H1 (cell line): Measurements from ENCODE around the gene CAMSAP3. TPM values are rescaled to one million over a fixed set of nuclear protein-coding genes. Genes with fewer than 3 reads are reported as not detected.

Experiments
- CTCF ChIA-PET: fragments of 300-600 bp; sonication (Branson Sonifier 250); formaldehyde crosslinking; loops from one replicate; lab custom pipeline; 2021; ENCODE audit not compliant: partially characterized antibody; lab: Charles Lee
- POLR2A ChIA-PET: fragments of 300-600 bp; sonication (Branson Sonifier 250); formaldehyde crosslinking; loops from one replicate; lab custom pipeline; 2021; ENCODE audit warnings: inconsistent platforms; ENCODE audit not compliant: partially characterized antibody; lab: Charles Lee
- DNase-seq, 2 experiments: peaks; one replicate each; pipeline versions ENCODE4 v3.0.0 to v3.0.0-alpha.2; 2010 to 2022; ENCODE audit warnings: low spot score in 2 of 2, low read depth in 1 of 2, mixed read lengths in 1 of 2
- FAIRE-seq: peaks from 2 replicates; lab custom pipeline; 2011; peaks lifted over from hg19 to GRCh38; lab: Jason Lieb, UNC
- H2AFZ ChIP-seq: 2 replicates; pipeline ENCODE4 v1.8.1; 2012; ENCODE audit warnings: low read length, inconsistent platforms
- H2AK5ac ChIP-seq: 2 replicates; pipeline ENCODE4 v1.6.1; 2013; ENCODE audit warnings: low read depth, low read length
- H2BK120ac ChIP-seq: replicated peaks from 2 replicates; pipeline ENCODE3; 2013; ENCODE audit warnings: low read depth, low read length, inconsistent platforms
- H2BK12ac ChIP-seq: 2 replicates; pipeline ENCODE4 v1.6.1; 2013; ENCODE audit warnings: low read depth, low read length
- H2BK15ac ChIP-seq: 2 replicates; pipeline ENCODE4 v1.6.1; 2013; ENCODE audit warnings: low read length
- H2BK20ac ChIP-seq: 2 replicates; pipeline ENCODE4 v1.6.1; 2013; ENCODE audit warnings: low read length
- H2BK5ac ChIP-seq: 2 replicates; pipeline ENCODE4 v1.6.1; 2013; ENCODE audit warnings: low read depth, low read length
- H3K14ac ChIP-seq: 2 replicates; pipeline ENCODE4 v1.6.1; 2013; ENCODE audit warnings: inconsistent platforms; ENCODE audit not compliant: insufficient read length
- H3K18ac ChIP-seq: 2 replicates; pipeline ENCODE4 v1.6.1; 2013; ENCODE audit warnings: low read length; ENCODE audit errors: extremely low read depth
- H3K23ac ChIP-seq: 2 replicates; pipeline ENCODE4 v1.6.1; 2013; ENCODE audit warnings: inconsistent platforms; ENCODE audit not compliant: insufficient read length
- H3K23me2 ChIP-seq: 2 replicates; pipeline ENCODE4 v1.6.1; 2013; ENCODE audit warnings: low read depth, low read length
- H3K27ac ChIP-seq: 2 replicates; pipeline ENCODE4 v1.6.1; 2011; ENCODE audit warnings: low read depth, low read length, inconsistent platforms
- H3K27me3 ChIP-seq, 4 experiments: replicated peaks in 1 of 4; 1 replicate in 1 of 4; 2 replicates in 3 of 4; pipeline versions ENCODE4 v1.6.1 to v1.8.1; 2011 to 2013; ENCODE audit warnings: low read length in 3 of 4, mild to moderate bottlenecking in 3 of 4, inconsistent platforms in 2 of 4, mixed read lengths in 2 of 4, moderate library complexity in 1 of 4; ENCODE audit not compliant: control insufficient read depth in 3 of 4, insufficient read depth in 3 of 4; ENCODE audit errors: extremely low read depth in 1 of 4
- H3K36me3 ChIP-seq, 4 experiments: 2 replicates each; pipeline versions ENCODE4 v1.6.1 to v1.8.1; 2011 to 2013; ENCODE audit warnings: mild to moderate bottlenecking in 4 of 4, low read length in 3 of 4, moderate library complexity in 2 of 4, control low read depth in 1 of 4, inconsistent platforms in 1 of 4; ENCODE audit not compliant: insufficient read depth in 4 of 4, control insufficient read depth in 2 of 4
- H3K4ac ChIP-seq: replicated peaks from 2 replicates; pipeline ENCODE3; 2013; ENCODE audit warnings: low read length, low read depth, mixed read lengths, inconsistent platforms; ENCODE audit not compliant: insufficient read length
- H3K4me1 ChIP-seq, 4 experiments: replicated peaks in 1 of 4; 1 replicate in 1 of 4; 2 replicates in 3 of 4; pipeline versions ENCODE4 v1.6.1 to v1.8.1; 2011 to 2013; ENCODE audit warnings: low read length in 3 of 4, inconsistent platforms in 2 of 4, mixed read lengths in 1 of 4; ENCODE audit not compliant: insufficient read depth in 4 of 4, control insufficient read depth in 3 of 4
- H3K4me2 ChIP-seq, 2 experiments: 2 replicates each; pipeline versions ENCODE4 v1.6.1 to v1.8.1; 2011 to 2013; ENCODE audit warnings: low read depth in 2 of 2, low read length in 2 of 2, control low read depth in 1 of 2, inconsistent platforms in 1 of 2, mild to moderate bottlenecking in 1 of 2; ENCODE audit not compliant: insufficient read depth in 1 of 2
- H3K4me3 ChIP-seq, 4 experiments: fragments of 200-600, 300-600 bp in 1 of 4; sonication (generic), shearing (Covaris generic), sonication (Bioruptor Twin) in 1 of 4; 2 replicates each; pipeline versions ENCODE4 v1.5.1 to v1.8.1; 2011 to 2016; ENCODE audit warnings: low read length in 4 of 4, low read depth in 3 of 4, control low read depth in 2 of 4, inconsistent platforms in 2 of 4, mild to moderate bottlenecking in 2 of 4, mixed read lengths in 1 of 4, moderate library complexity in 1 of 4; ENCODE audit not compliant: insufficient read depth in 2 of 4; ENCODE audit errors: extremely low read depth in 1 of 4
- H3K56ac ChIP-seq: replicated peaks from 2 replicates; pipeline ENCODE3; 2013; ENCODE audit warnings: low read depth, mild to moderate bottlenecking, mixed read lengths, low read length, inconsistent platforms; ENCODE audit not compliant: insufficient read length
- H3K79me1 ChIP-seq: 2 replicates; pipeline ENCODE4 v1.6.1; 2013; ENCODE audit warnings: low read depth, low read length, control low read depth
- H3K79me2 ChIP-seq, 2 experiments: 2 replicates each; pipeline versions ENCODE4 v1.6.1 to v1.8.1; 2012 to 2013; ENCODE audit warnings: low read length in 2 of 2, mild to moderate bottlenecking in 2 of 2, inconsistent platforms in 1 of 2; ENCODE audit not compliant: insufficient read depth in 2 of 2, control insufficient read depth in 1 of 2
- H3K9ac ChIP-seq, 4 experiments: replicated peaks in 1 of 4; 1 replicate in 1 of 4; 2 replicates in 3 of 4; pipeline versions ENCODE4 v1.6.1 to v1.8.1; 2011 to 2013; ENCODE audit warnings: low read depth in 3 of 4, low read length in 3 of 4, control low read depth in 2 of 4, mild to moderate bottlenecking in 2 of 4, moderate library complexity in 2 of 4, inconsistent platforms in 1 of 4; ENCODE audit errors: extremely low read depth in 1 of 4
- H3K9me3 ChIP-seq, 2 experiments: 2 replicates each; pipeline versions ENCODE4 v1.6.1 to v1.8.1; 2012 to 2013; ENCODE audit warnings: mild to moderate bottlenecking in 2 of 2, moderate library complexity in 2 of 2, control low read depth in 1 of 2, inconsistent platforms in 1 of 2, low read depth in 1 of 2, low read length in 1 of 2, mixed read lengths in 1 of 2; ENCODE audit not compliant: insufficient read depth in 2 of 2
- H4K20me1 ChIP-seq, 2 experiments: replicated peaks in 1 of 2; 2 replicates each; pipeline versions ENCODE3 to v1.8.1; 2011 to 2013; ENCODE audit warnings: inconsistent platforms in 2 of 2, low read length in 2 of 2, mild to moderate bottlenecking in 1 of 2; ENCODE audit not compliant: insufficient read depth in 2 of 2, control insufficient read depth in 1 of 2
- H4K5ac ChIP-seq: 2 replicates; pipeline ENCODE4 v1.6.1; 2013; ENCODE audit warnings: low read length, low read depth, mixed read lengths, inconsistent platforms; ENCODE audit not compliant: insufficient read length
- H4K8ac ChIP-seq: 2 replicates; pipeline ENCODE4 v1.8.0; 2013; ENCODE audit warnings: mild to moderate bottlenecking, moderate library complexity, low read length, inconsistent platforms; ENCODE audit not compliant: insufficient read depth; ENCODE audit errors: extremely low read depth
- H4K91ac ChIP-seq: replicated peaks from 2 replicates; pipeline ENCODE3; 2013; ENCODE audit warnings: low read length, mixed read lengths, inconsistent platforms; ENCODE audit not compliant: insufficient read length
- JUN ChIP-seq: IDR thresholded peaks from 2 replicates; pipeline ENCODE4 v1.6.1; 2011; ENCODE audit warnings: low read depth, mild to moderate bottlenecking, improper control_type of control experiment, low read length
- WGBS, 2 experiments: shearing (Covaris generic) in 1 of 2; methylation state at CpG; one replicate each; pipeline versions ENCODE4 v1.1.6 to v1.1.7; 2013 to 2015; ENCODE audit warnings: low lambda C conversion rate in 2 of 2, mixed read lengths in 2 of 2, inconsistent platforms in 1 of 2, low coverage in 1 of 2, missing lambda C conversion rate in 1 of 2; ENCODE audit not compliant: insufficient replicate concordance in 2 of 2, insufficient coverage in 1 of 2, insufficient read length in 1 of 2; ENCODE audit errors: extremely low coverage in 1 of 2, missing lambda C conversion rate in 1 of 2; 5-methylcytosine and 5-hydroxymethylcytosine counted together
- polyA plus RNA-seq, 7 experiments: library from polyadenylated mRNA; depleted of rRNA in 3 of 7; stranded (reverse) in 5 of 7; unstranded in 2 of 7; fragments of >200 nt in 5 of 7; fragments of 200-250 nt in 2 of 7; gene quantifications; 1 replicate in 5 of 7; 2 replicates in 1 of 7; 4 replicates in 1 of 7; pipeline versions ENCODE4 v1.2.1 to v1.2.3, GENCODE V29; 2011 to 2013; ENCODE audit warnings: missing spikeins in 2 of 7, mixed read lengths in 2 of 7
- total RNA-seq: library from RNA; stranded (reverse); fragmentation: NEBNext Ultra II Directional; extraction: Animal tissue kit (Norgen Biotek cat#: 25700); gene quantifications from 2 replicates; pipeline ENCODE4 v1.2.1, GENCODE V29; 2021

Gene CAMSAP3
- total and polyA plus RNA-seq, 2 of the 8 experiments (the other 6 are each of a cell fraction or from before 2014, with no cell fraction given): 11.4 to 30.4 TPM

GRCh38 chr19:7606289-7606688, 10.6 kb downstream of the CAMSAP3 start:
- ChIA-PET CTCF (interaction anchor here (0.9 to 1.7 kb wide), 2 partner anchors 11 to 38 kb away, joined by 3 to 6 read pairs; no protein-coding TSS in a partner anchor), POLR2A (interaction anchor here (0.6 to 6.2 kb wide), 5 partner anchors 11 to 29 kb away, joined by 3 to 29 read pairs (median 4); no protein-coding TSS in a partner anchor)
- DNase-seq (no peak), FAIRE-seq (no peak)
- no peak overlapping the region for H3K18ac ChIP-seq
- no peak overlapping the region for H3K56ac ChIP-seq
- H3K27me3 ChIP-seq: no peaks in the 10 kb centered on the region
- peaks cover 2 to 16% (median 8%) of the 10 kb centered on the region in 4 experiments; a peak in 5 of 8 replicates for H3K36me3 ChIP-seq
- H2BK15ac ChIP-seq: no peak overlapping the region
- no peak overlapping the region for H2BK5ac ChIP-seq
- H3K4ac ChIP-seq: no peak overlapping the region
- H4K8ac ChIP-seq: no peak overlapping the region
- H3K9me3 ChIP-seq: no peaks in the 10 kb centered on the region
- no peak for TF ChIP-seq JUN
- H3K4me3 ChIP-seq: no peak overlapping the region
- H3K27ac ChIP-seq: no peak overlapping the region
- H4K5ac ChIP-seq: no peak overlapping the region
- H3K4me1 ChIP-seq: no peaks in the 10 kb centered on the region; a peak in 3 of 7 replicates
- no peak overlapping the region for H2AK5ac ChIP-seq
- WGBS, 2 experiments: 92% methylated on average over 12 of the region's 17 CpGs; no CpG with 5 or more reads in 1 of the 2 experiments
- no peak overlapping the region for H2BK120ac ChIP-seq
- no peak overlapping the region for H3K23ac ChIP-seq
- peaks cover 0 to 5% of the 10 kb centered on the region in 2 experiments; a peak in 2 of 4 replicates for H3K79me2 ChIP-seq
- H4K91ac ChIP-seq: no peak overlapping the region
- peaks cover 2% of the 10 kb centered on the region for H3K79me1 ChIP-seq
- no peaks in the 10 kb centered on the region for H3K23me2 ChIP-seq
- H4K20me1 ChIP-seq: peaks cover 3 to 22% of the 10 kb centered on the region in 2 experiments
- no peak overlapping the region for H2AFZ ChIP-seq
- H2BK12ac ChIP-seq: no peak overlapping the region
- H3K9ac ChIP-seq: no peak overlapping the region
- H2BK20ac ChIP-seq: no peak overlapping the region
- H3K4me2 ChIP-seq: no peak overlapping the region
- no peak overlapping the region for H3K14ac ChIP-seq
